HepG2 (cell line): Measurements from ENCODE around the gene FAM222A. TPM values are rescaled to one million over a fixed set of nuclear protein-coding genes. Genes with fewer than 3 reads are reported as not detected.
A peak's percentile ranks its signal among the peaks of the same experiment; 100 is the strongest.

Source experiments
- ATF2 ChIP-seq: sonication (generic); formaldehyde crosslinking; IDR thresholded peaks from 2 replicates; pipeline ENCODE4 v1.4.0; 2020; ENCODE audit warnings: missing genetic modification reagents
- CREM ChIP-seq, 2 experiments: sonication (generic) in 1 of 2; formaldehyde crosslinking in 1 of 2; IDR thresholded peaks; 2 replicates each; pipeline versions ENCODE4 v1.4.0 to v1.6.1; 2016 to 2020; ENCODE audit warnings: antibody characterized with exemption in 1 of 2, mild to moderate bottlenecking in 1 of 2, missing genetic modification reagents in 1 of 2
- DMTF1 ChIP-seq: sonication (generic); formaldehyde crosslinking; IDR thresholded peaks from 2 replicates; pipeline ENCODE4 v1.4.0; 2020; ENCODE audit warnings: mild to moderate bottlenecking, missing genetic modification reagents
- FOXA1 ChIP-seq, 2 experiments: fragments of 450-650 bp in 1 of 2; sonication (generic) in 1 of 2; formaldehyde crosslinking in 1 of 2; IDR thresholded peaks; 2 replicates each; pipeline versions ENCODE4 v1.4.0 to v1.6.1; 2016 to 2020; ENCODE audit warnings: missing genetic modification reagents in 1 of 2
- GATAD1 ChIP-seq: IDR thresholded peaks from 2 replicates; pipeline ENCODE4 v1.6.1; 2016; ENCODE audit warnings: missing genetic modification reagents, missing compliant biosample characterization
- HMG20B ChIP-seq: conservative IDR thresholded peaks from 2 replicates; pipeline ENCODE4 v1.6.1; 2016; ENCODE audit warnings: missing genetic modification reagents, missing compliant biosample characterization
- HOMEZ ChIP-seq: IDR thresholded peaks from 2 replicates; pipeline ENCODE4 v1.6.1; 2016; ENCODE audit warnings: low read depth
- KDM3A ChIP-seq: IDR thresholded peaks from 2 replicates; pipeline ENCODE4 v1.6.1; 2018; ENCODE audit warnings: low read depth, missing compliant biosample characterization
- MIXL1 ChIP-seq: IDR thresholded peaks from 2 replicates; pipeline ENCODE4 v1.6.1; 2016
- MNT ChIP-seq: fragments of 450-650 bp; IDR thresholded peaks from 2 replicates; pipeline ENCODE4 v1.6.1; 2016
- NFE2L1 ChIP-seq: sonication (generic); formaldehyde crosslinking; IDR thresholded peaks from 2 replicates; pipeline ENCODE4 v1.4.0; 2020; ENCODE audit warnings: missing genetic modification reagents, mild to moderate bottlenecking, borderline replicate concordance
- NFKBIZ ChIP-seq: IDR thresholded peaks from 2 replicates; pipeline ENCODE4 v1.6.1; 2018; ENCODE audit warnings: missing genetic modification reagents, missing compliant biosample characterization
- PATZ1 ChIP-seq: sonication (generic); formaldehyde crosslinking; IDR thresholded peaks from 2 replicates; pipeline ENCODE4 v1.4.0; 2020; ENCODE audit warnings: missing genetic modification reagents
- ZBTB33 ChIP-seq: sonication (generic); formaldehyde crosslinking; IDR thresholded peaks from 2 replicates; pipeline ENCODE4 v1.4.0; 2020; ENCODE audit warnings: missing genetic modification reagents
- ZC3H13 ChIP-seq: sonication (generic); formaldehyde crosslinking; IDR thresholded peaks from 2 replicates; pipeline ENCODE4 v1.8.1; 2023; ENCODE audit warnings: mild to moderate bottlenecking, missing genetic modification reagents, moderate library complexity
- ZFX ChIP-seq: sonication (generic); formaldehyde crosslinking; IDR thresholded peaks from 2 replicates; pipeline ENCODE4 v1.4.0; 2020; ENCODE audit warnings: mild to moderate bottlenecking, low read depth, missing genetic modification reagents, moderate library complexity
- ZMYM2 ChIP-seq: sonication (generic); formaldehyde crosslinking; IDR thresholded peaks from 2 replicates; pipeline ENCODE4 v1.8.0; 2022; ENCODE audit warnings: mild to moderate bottlenecking, missing genetic modification reagents
- ZNF546 ChIP-seq: sonication (generic); formaldehyde crosslinking; conservative IDR thresholded peaks from 2 replicates; pipeline ENCODE4 v1.8.1; 2023; ENCODE audit warnings: mild to moderate bottlenecking, missing genetic modification reagents
- ZNF879 ChIP-seq: sonication (generic); formaldehyde crosslinking; IDR thresholded peaks from 2 replicates; pipeline ENCODE4 v1.8.1; 2023; ENCODE audit warnings: missing genetic modification reagents
- polyA plus RNA-seq, 8 experiments: library from polyadenylated mRNA; depleted of rRNA in 3 of 8; stranded (reverse) in 7 of 8; unstranded in 1 of 8; fragments of >200 nt; fragmentation: Illumina TruSeq in 4 of 8; extraction: Trizol in 4 of 8; gene quantifications; 2 replicates each; pipeline versions ENCODE4 v1.2.1 to v1.2.3, GENCODE V29; 2011 to 2016; ENCODE audit warnings: low read depth in 4 of 8, missing spikeins in 1 of 8, mixed read lengths in 1 of 8; ENCODE audit not compliant: insufficient read depth in 1 of 8
- total RNA-seq, 5 experiments: library from RNA; depleted of rRNA; stranded (reverse); fragments of >200 nt; fragmentation: Illumina TruSeq; extraction: Trizol; gene quantifications; 2 replicates each; pipeline ENCODE4 v1.2.3, GENCODE V29; 2016; ENCODE audit warnings: low read depth in 1 of 5

The FAM222A gene
- total and polyA plus RNA-seq, 2 of the 13 experiments (the other 11 are each of a cell fraction or from before 2014, with no cell fraction given): 2.7 to 9.6 TPM

- TF ChIP-seq ZFX (CRISPR knock-in tag) (peak; percentile 0; the same call in 1 of the 2 replicates), ZMYM2 (CRISPR knock-in tag) (0 out of 2 replicates have a peak, but pooled peaks have one; percentile 18), NFE2L1 (CRISPR knock-in tag) (no peak), FOXA1 (IDR thresholded peaks at IDR 0.05) (no peak), FOXA1 (CRISPR knock-in tag; IDR thresholded peaks at IDR 0.05) (no peak; the same call in 1 of the 2 replicates), MNT (no peak), KDM3A (CRISPR knock-in tag) (no peak), GATAD1 (CRISPR knock-in tag) (no peak), HMG20B (CRISPR knock-in tag) (no peak), ZBTB33 (CRISPR knock-in tag) (no peak), ATF2 (no peak), CREM (IDR thresholded peaks at IDR 0.05) (peak; percentile 9; the same call in 1 of the 2 replicates), CREM (CRISPR knock-in tag; IDR thresholded peaks at IDR 0.05) (no peak), ZC3H13 (CRISPR knock-in tag) (no peak), HOMEZ (no peak), PATZ1 (CRISPR knock-in tag) (no peak), DMTF1 (CRISPR knock-in tag) (0 out of 2 replicates have a peak, but pooled peaks have one; percentile 68), ZNF879 (no peak), NFKBIZ (CRISPR knock-in tag) (no peak), ZNF546 (CRISPR knock-in tag) (no peak), MIXL1 (0 out of 2 replicates have a peak, but pooled peaks have one; percentile 30)
Observed at GRCh38 chr12:109710205-109710746, 3.3 kb upstream of the FAM222A start (continued).
